HepG2 (cell line): ENCODE results near the gene ARL10. TPM values are rescaled to one million over a fixed set of nuclear protein-coding genes. Genes with fewer than 3 reads are reported as not detected.

Experiments
- ATAC-seq: fragments of 200-7000 bp; cut with Tn5 transposase; 3 replicates; pipeline ENCODE4 v1.9.1; 2020; ENCODE audit warnings: mild to moderate bottlenecking, moderate library complexity
- BruUV-seq: library from RNA; stranded (reverse); fragments of 400-500 nt; replicated peaks from 2 replicates; lab custom pipeline; 2021; lab: Mats Ljungman, UMichigan
- CTCF ChIA-PET: fragments of 300-600 bp; formaldehyde crosslinking; extraction: SDS; loops from one replicate; lab custom pipeline; 2021; ENCODE audit warnings: low total read pairs, inconsistent platforms, low intra/inter-chr PET ratio; lab: Yijun Ruan, JAX
- POLR2A ChIA-PET: fragments of 350-600 bp; sonication (Branson Sonifier 250); formaldehyde crosslinking; loops from one replicate; lab custom pipeline; 2020; ENCODE audit warnings: antibody characterized with exemption, inconsistent platforms; lab: Yijun Ruan, JAX
- DNase-seq: peaks from one replicate; pipeline ENCODE4 v3.0.0-alpha.2; 2015; ENCODE audit warnings: low spot score
- FAIRE-seq: peaks from 3 replicates; lab custom pipeline; 2011; peaks lifted over from hg19 to GRCh38; lab: Jason Lieb, UNC
- H2AFZ ChIP-seq: one replicate; pipeline ENCODE4 v1.6.1; 2011; ENCODE audit warnings: low read length, inconsistent platforms
- H3K27ac ChIP-seq: fragments of 300-600 bp; 3 replicates; pipeline ENCODE4 v1.8.0; 2011; ENCODE audit warnings: mixed run types, mild to moderate bottlenecking, mixed read lengths, low read length, inconsistent platforms; ENCODE audit not compliant: insufficient read depth; ENCODE audit errors: extremely low read length
- H3K27me3 ChIP-seq, 2 experiments: fragments of 200-600 bp in 1 of 2; 2 replicates in 1 of 2; 3 replicates in 1 of 2; pipeline versions ENCODE4 v1.6.0 to v1.8.0; 2011; ENCODE audit warnings: low read length in 2 of 2, mild to moderate bottlenecking in 2 of 2, moderate library complexity in 2 of 2, inconsistent platforms in 1 of 2; ENCODE audit not compliant: insufficient read depth in 2 of 2, control insufficient read depth in 1 of 2
- H3K36me3 ChIP-seq, 2 experiments: fragments of 200-600 bp in 1 of 2; replicated peaks in 1 of 2; 2 replicates in 1 of 2; 3 replicates in 1 of 2; pipeline versions ENCODE4 v1.5.1 to v1.8.0; 2011; ENCODE audit warnings: low read length in 2 of 2, inconsistent platforms in 1 of 2; ENCODE audit not compliant: insufficient read depth in 2 of 2, control insufficient read depth in 1 of 2
- H3K4me1 ChIP-seq: 2 replicates; pipeline ENCODE4 v1.5.1; 2012; ENCODE audit warnings: low read length, inconsistent platforms; ENCODE audit not compliant: insufficient read depth
- H3K4me2 ChIP-seq: 2 replicates; pipeline ENCODE4 v1.6.0; 2011; ENCODE audit warnings: low read depth, low read length, inconsistent platforms
- H3K4me3 ChIP-seq, 3 experiments: fragments of 200-600 bp in 1 of 3; sonication (generic), shearing (Covaris generic) in 1 of 3; replicated peaks in 1 of 3; 2 replicates each; pipeline ENCODE4 v1.5.1; 2011 to 2016; ENCODE audit warnings: low read length in 3 of 3, inconsistent platforms in 2 of 3, low read depth in 2 of 3, mild to moderate bottlenecking in 2 of 3, control low read depth in 1 of 3, mixed read lengths in 1 of 3; ENCODE audit not compliant: insufficient read depth in 1 of 3
- H3K79me2 ChIP-seq: one replicate; pipeline ENCODE4 v1.6.1; 2011; ENCODE audit warnings: low read length, inconsistent platforms; ENCODE audit not compliant: insufficient read depth
- H3K9ac ChIP-seq: 2 replicates; pipeline ENCODE4 v1.6.0; 2011; ENCODE audit warnings: mild to moderate bottlenecking, low read depth, low read length, inconsistent platforms; ENCODE audit not compliant: insufficient read depth
- H3K9me3 ChIP-seq: 2 replicates; pipeline ENCODE4 v1.5.1; 2012; ENCODE audit warnings: mild to moderate bottlenecking, low read length
- H4K20me1 ChIP-seq: 2 replicates; pipeline ENCODE4 v1.6.0; 2011; ENCODE audit warnings: inconsistent platforms, mild to moderate bottlenecking, low read length, moderate library complexity; ENCODE audit not compliant: insufficient read depth
- ARNT2 ChIP-seq: sonication (generic); formaldehyde crosslinking; IDR thresholded peaks from 2 replicates; pipeline ENCODE4 v1.8.0; 2022; ENCODE audit warnings: mild to moderate bottlenecking, low read depth, missing genetic modification reagents, moderate library complexity
- BRCA1 ChIP-seq: sonication (generic); formaldehyde crosslinking; IDR thresholded peaks from 2 replicates; pipeline ENCODE4 v1.4.0; 2020; ENCODE audit warnings: missing genetic modification reagents
- CBX5 ChIP-seq: sonication (generic); formaldehyde crosslinking; IDR thresholded peaks from 2 replicates; pipeline ENCODE4 v1.4.0; 2020; ENCODE audit warnings: missing genetic modification reagents, borderline replicate concordance
- CENPBD1 ChIP-seq: sonication (generic); formaldehyde crosslinking; IDR thresholded peaks from 2 replicates; pipeline ENCODE4 v1.8.0; 2022; ENCODE audit warnings: missing genetic modification reagents, low read depth, mild to moderate bottlenecking, borderline replicate concordance
- GLI4 ChIP-seq: sonication (generic); formaldehyde crosslinking; IDR thresholded peaks from 2 replicates; pipeline ENCODE4 v1.5.1; 2020; ENCODE audit warnings: missing genetic modification reagents, mild to moderate bottlenecking, moderate library complexity, borderline replicate concordance
- HINFP ChIP-seq: sonication (generic); formaldehyde crosslinking; IDR thresholded peaks from 2 replicates; pipeline ENCODE4 v1.4.0; 2020; ENCODE audit warnings: low read depth, mild to moderate bottlenecking, missing genetic modification reagents
- NCOA1 ChIP-seq: sonication (generic); formaldehyde crosslinking; IDR thresholded peaks from 2 replicates; pipeline ENCODE4 v1.9.0; 2021; ENCODE audit warnings: missing genetic modification reagents
- NR2F6 ChIP-seq, 2 experiments: IDR thresholded peaks; 2 replicates each; pipeline ENCODE4 v1.6.1; 2016; ENCODE audit warnings: antibody characterized with exemption in 1 of 2, mild to moderate bottlenecking in 1 of 2
- RAD21 ChIP-seq: fragments of 450-650 bp; formaldehyde crosslinking; IDR thresholded peaks from 2 replicates; pipeline ENCODE4 v1.5.0; 2020; ENCODE audit warnings: mild to moderate bottlenecking
- SNAPC2 ChIP-seq: sonication (generic); formaldehyde crosslinking; IDR thresholded peaks from 2 replicates; pipeline ENCODE4 v1.8.1; 2022; ENCODE audit warnings: mild to moderate bottlenecking, missing genetic modification reagents
- STAT5B ChIP-seq: sonication (generic); formaldehyde crosslinking; IDR thresholded peaks from 2 replicates; pipeline ENCODE4 v1.4.0; 2020; ENCODE audit warnings: missing genetic modification reagents
- ZMAT3 ChIP-seq: sonication (generic); formaldehyde crosslinking; conservative IDR thresholded peaks from 2 replicates; pipeline ENCODE4 v1.7.0; 2021; ENCODE audit warnings: missing genetic modification reagents
- ZNF121 ChIP-seq: sonication (generic); formaldehyde crosslinking; IDR thresholded peaks from 2 replicates; pipeline ENCODE4 v1.5.0; 2020; ENCODE audit warnings: mild to moderate bottlenecking, missing genetic modification reagents
- ZNF230 ChIP-seq: sonication (generic); formaldehyde crosslinking; IDR thresholded peaks from 2 replicates; pipeline ENCODE4 v1.4.0; 2020; ENCODE audit warnings: mild to moderate bottlenecking, missing genetic modification reagents
- ZNF362 ChIP-seq: sonication (generic); formaldehyde crosslinking; IDR thresholded peaks from 2 replicates; pipeline ENCODE4 v1.4.0; 2020; ENCODE audit warnings: missing genetic modification reagents, mild to moderate bottlenecking, borderline replicate concordance
- ZNF547 ChIP-seq: sonication (generic); formaldehyde crosslinking; IDR thresholded peaks from 2 replicates; pipeline ENCODE4 v1.5.1; 2020; ENCODE audit warnings: mild to moderate bottlenecking, missing genetic modification reagents
- ZNF556 ChIP-seq: sonication (generic); formaldehyde crosslinking; IDR thresholded peaks from 2 replicates; pipeline ENCODE4 v1.4.0; 2020; ENCODE audit warnings: mild to moderate bottlenecking, missing genetic modification reagents, borderline replicate concordance
- ZNF629 ChIP-seq: sonication (generic); formaldehyde crosslinking; conservative IDR thresholded peaks from 2 replicates; pipeline ENCODE4 v1.5.0; 2020; ENCODE audit warnings: missing genetic modification reagents
- ZNF644 ChIP-seq: IDR thresholded peaks from 2 replicates; pipeline ENCODE4 v1.6.1; 2016; ENCODE audit warnings: low read depth
- ZNF710 ChIP-seq: sonication (generic); formaldehyde crosslinking; IDR thresholded peaks from 2 replicates; pipeline ENCODE4 v1.5.0; 2020; ENCODE audit warnings: mild to moderate bottlenecking, missing genetic modification reagents, borderline replicate concordance
- WGBS: methylation state at CpG from one replicate; pipeline ENCODE4 v1.1.6; 2017; ENCODE audit warnings: low lambda C conversion rate; 5-methylcytosine and 5-hydroxymethylcytosine counted together
- in situ Hi-C: cut with HindIII; loops from 2 replicates; pipeline ENCODE4 v1.10.0; 2017; ENCODE audit warnings: low pct_unique_long_range_greater_than_20kb; ENCODE audit not compliant: extremely low pct_ligation_motif_present
- intact Hi-C: fragments of 100-400 bp; cut with micrococcal nuclease; formaldehyde crosslinking; loops from one replicate; pipeline ENCODE4 v1.10.0; 2022; ENCODE audit not compliant: unreplicated experiment
- polyA plus RNA-seq, 8 experiments: library from polyadenylated mRNA; depleted of rRNA in 3 of 8; stranded (reverse) in 7 of 8; unstranded in 1 of 8; fragments of >200 nt; fragmentation: Illumina TruSeq in 4 of 8; extraction: Trizol in 4 of 8; gene quantifications; 2 replicates each; pipeline versions ENCODE4 v1.2.1 to v1.2.3, GENCODE V29; 2011 to 2016; ENCODE audit warnings: low read depth in 4 of 8, missing spikeins in 1 of 8, mixed read lengths in 1 of 8; ENCODE audit not compliant: insufficient read depth in 1 of 8
- total RNA-seq, 5 experiments: library from RNA; depleted of rRNA; stranded (reverse); fragments of >200 nt; fragmentation: Illumina TruSeq; extraction: Trizol; gene quantifications; 2 replicates each; pipeline ENCODE4 v1.2.3, GENCODE V29; 2016; ENCODE audit warnings: low read depth in 1 of 5

ARL10 gene
- total and polyA plus RNA-seq, 2 of the 13 experiments (the other 11 are each of a cell fraction or from before 2014, with no cell fraction given) = 0.18 to 0.50 TPM

GRCh38 chr5:176387384-176387925 lies 22.2 kb downstream of the ARL10 start (continued):
- no peak for TF ChIP-seq ZNF230 (CRISPR knock-in tag)
- no peak for TF ChIP-seq ZNF644 (CRISPR knock-in tag)
- no peak for TF ChIP-seq NR2F6 (IDR thresholded peaks at IDR 0.05)
- TF ChIP-seq NR2F6 (CRISPR knock-in tag; IDR thresholded peaks at IDR 0.05) = no peak
- peak; percentile 90 for TF ChIP-seq ZNF629 (CRISPR knock-in tag)
- no peak for TF ChIP-seq CBX5
- no peak for TF ChIP-seq CENPBD1 (CRISPR knock-in tag)
- no peak for TF ChIP-seq ZMAT3
- peak; percentile 69 for TF ChIP-seq ZNF121 (CRISPR knock-in tag)
- TF ChIP-seq STAT5B (CRISPR knock-in tag) = no peak
- no peak for TF ChIP-seq ZNF547

- Histone ChIP-seq H3K79me2 (peaks cover 42% of the 10 kb centered on the region), H3K9ac (peak overlapping the region; percentile 97), H3K36me3 (peaks cover 9 to 39% of the 10 kb centered on the region in 2 experiments), H4K20me1 (peaks cover 11% of the 10 kb centered on the region; the same call in 1 of the 2 replicates), H2AFZ (no peak overlapping the region), H3K4me3 (peak overlapping the region; percentile 71 to 93 (median 92)), H3K4me1 (peaks cover 31% of the 10 kb centered on the region), H3K4me2 (peak overlapping the region; percentile 89), H3K9me3 (no peaks in the 10 kb centered on the region), H3K27ac (peak overlapping the region; percentile 99), H3K27me3 (no peaks in the 10 kb centered on the region; a peak in 1 of 5 replicates)
- in situ Hi-C loops = no loop called here
- BruUV-seq = TSS peak; percentile 57
- ATAC-seq = peak; percentile 28
- DNase-seq = peak; percentile 31
- under 1% methylated on average over 29 of the region's 29 CpGs for WGBS
- peak; percentile 51 for FAIRE-seq
- intact Hi-C loops = loop anchor here (1.0 kb wide), 1 partner anchor 16 kb away; no protein-coding TSS in a partner anchor
- ChIA-PET POLR2A (interaction anchor here (0.7 to 2.3 kb wide), 8 partner anchors 13 to 156 kb away, joined by 3 to 31 read pairs (median 5); partner anchors contain the start of genes KIAA1191 and RNF44), CTCF (no interaction called here)
- TF ChIP-seq SNAPC2 (CRISPR knock-in tag) = no peak; the same call in 1 of the 2 replicates
- TF ChIP-seq BRCA1 (CRISPR knock-in tag) = no peak
- TF ChIP-seq RAD21 = peak; percentile 57
- TF ChIP-seq ZNF362 (CRISPR knock-in tag) = 0 out of 2 replicates have a peak, but pooled peaks have one; percentile 6
- 0 out of 2 replicates have a peak, but pooled peaks have one; percentile 76 for TF ChIP-seq NCOA1 (CRISPR knock-in tag)
- no peak for TF ChIP-seq ZNF710
- TF ChIP-seq HINFP (CRISPR knock-in tag) = no peak
- no peak for TF ChIP-seq GLI4 (CRISPR knock-in tag)
- no peak for TF ChIP-seq ARNT2 (CRISPR knock-in tag)
- no peak for TF ChIP-seq ZNF556 (CRISPR knock-in tag)
Measured at GRCh38 chr5:176388003-176388443, 22.7 kb downstream of the ARL10 start.
